Measurements from ENCODE around the gene AIPL1.

- TF ChIP-seq, protein P1, sequence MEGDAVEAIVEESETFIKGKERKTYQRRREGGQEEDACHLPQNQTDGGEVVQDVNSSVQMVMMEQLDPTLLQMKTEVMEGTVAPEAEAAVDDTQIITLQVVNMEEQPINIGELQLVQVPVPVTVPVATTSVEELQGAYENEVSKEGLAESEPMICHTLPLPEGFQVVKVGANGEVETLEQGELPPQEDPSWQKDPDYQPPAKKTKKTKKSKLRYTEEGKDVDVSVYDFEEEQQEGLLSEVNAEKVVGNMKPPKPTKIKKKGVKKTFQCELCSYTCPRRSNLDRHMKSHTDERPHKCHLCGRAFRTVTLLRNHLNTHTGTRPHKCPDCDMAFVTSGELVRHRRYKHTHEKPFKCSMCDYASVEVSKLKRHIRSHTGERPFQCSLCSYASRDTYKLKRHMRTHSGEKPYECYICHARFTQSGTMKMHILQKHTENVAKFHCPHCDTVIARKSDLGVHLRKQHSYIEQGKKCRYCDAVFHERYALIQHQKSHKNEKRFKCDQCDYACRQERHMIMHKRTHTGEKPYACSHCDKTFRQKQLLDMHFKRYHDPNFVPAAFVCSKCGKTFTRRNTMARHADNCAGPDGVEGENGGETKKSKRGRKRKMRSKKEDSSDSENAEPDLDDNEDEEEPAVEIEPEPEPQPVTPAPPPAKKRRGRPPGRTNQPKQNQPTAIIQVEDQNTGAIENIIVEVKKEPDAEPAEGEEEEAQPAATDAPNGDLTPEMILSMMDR (IDR thresholded peaks at IDR 0.05; ENCODE audit: low read length), result no peak
- no peak for TF ChIP-seq EZH2phosphoT487 (IDR thresholded peaks at IDR 0.05; ENCODE audit: low read length)
Measured at GRCh38 chr17:6467567-6467966, 32.6 kb upstream of the AIPL1 start.
